Suppressor macrophage treated with lipopolysaccharide for 1 hour (primary cell): ENCODE data around the gene APOO.
"Not testable (repeated sequence)": the region's sequence is repeated elsewhere in the genome, so short reads cannot be mapped to it uniquely, and the experiment has no call there.

Experiments
- DNase-seq, 3 donors: peaks; one replicate each; pipeline ENCODE4 v3.0.0-alpha.2; 2020 to 2022

Gene APOO

GRCh38 chrX:23902419-23902818, 5.3 kb downstream of the APOO start:
- DNase-seq, result peak; percentile 48 to 68 (median 63)

- peak; percentile 80 to 86 (median 81) for DNase-seq
Measured at GRCh38 chrX:23901805-23902204, 5.9 kb downstream of the APOO start.

GRCh38 chrX:23901060-23901459, 6.7 kb downstream of the APOO start:
- peak; percentile 70 to 78 (median 72) for DNase-seq

GRCh38 chrX:23900220-23900797, 7.4 kb downstream of the APOO start:
- peak; percentile 54 to 60 (median 57) for DNase-seq

GRCh38 chrX:23898412-23898959, 9.3 kb downstream of the APOO start:
- peak; percentile 25 to 60 (median 53) for DNase-seq

GRCh38 chrX:23896981-23897380, 10.8 kb downstream of the APOO start:
- peak in 2 of 3 donors; percentile 20 to 35 for DNase-seq

- DNase-seq, result not testable (repeated sequence)
Measured at GRCh38 chrX:23896539-23896938, 11.2 kb downstream of the APOO start.

- not testable (repeated sequence) for DNase-seq
Measured at GRCh38 chrX:23894993-23895392, 12.7 kb downstream of the APOO start.

GRCh38 chrX:23890933-23891332, 16.8 kb downstream of the APOO start:
- peak in 1 of 3 donors; percentile 23 for DNase-seq

- no peak for DNase-seq
Measured at GRCh38 chrX:23888887-23889501, 18.7 kb downstream of the APOO start.

- no peak for DNase-seq
Measured at GRCh38 chrX:23887918-23888317, 19.8 kb downstream of the APOO start.

- DNase-seq, result no peak
Measured at GRCh38 chrX:23887451-23887850, 20.3 kb downstream of the APOO start.

- DNase-seq, result no peak
Measured at GRCh38 chrX:23885803-23886202, 21.9 kb downstream of the APOO start.

GRCh38 chrX:23884427-23885024, 23.2 kb downstream of the APOO start:
- DNase-seq, result peak; percentile 79 to 93 (median 86)

GRCh38 chrX:23883737-23884354, 23.9 kb downstream of the APOO start:
- DNase-seq, result peak; percentile 78 to 82 (median 79)

- no peak for DNase-seq
Measured at GRCh38 chrX:23879380-23880090, 28.2 kb downstream of the APOO start.

- DNase-seq, result peak; percentile 68 to 83 (median 82)
Measured at GRCh38 chrX:23871905-23872546, 35.7 kb downstream of the APOO start.

- DNase-seq, result no peak
Measured at GRCh38 chrX:23870041-23870440, 37.7 kb downstream of the APOO start.

- no peak for DNase-seq
Measured at GRCh38 chrX:23864742-23865326, 42.9 kb downstream of the APOO start.

- DNase-seq, result not testable (repeated sequence)
Measured at GRCh38 chrX:23861952-23862351, 45.8 kb downstream of the APOO start.

- no peak for DNase-seq
Measured at GRCh38 chrX:23861215-23861896, 46.4 kb downstream of the APOO start.
